ENCODE measurements around the gene MYLIP. TPM values are rescaled to one million over a fixed set of nuclear protein-coding genes. Genes with fewer than 3 reads are reported as not detected.
A peak's percentile ranks its signal among the peaks of the same experiment; 100 is the strongest.

Gene MYLIP
- polyA plus RNA-seq (2013, experiment 1 of 2), result 12.9 TPM
- 15.0 TPM for polyA plus RNA-seq (2013, experiment 2 of 2)

- under 1% methylated on average over 95 of the region's 95 CpGs for WGBS
- peak within 1 kb of the TSS; percentile 48 for H3K27ac ChIP-seq (ENCODE audit: low read depth, low read length)
- H3K9me3 ChIP-seq (ENCODE audit: insufficient read depth, low read depth, low read length), result no peaks in the 10 kb centered on the region
- H3K27me3 ChIP-seq (ENCODE audit: insufficient read depth, low read length), result peaks cover 6% of the 10 kb centered on the region; the same call in 1 of the 2 replicates
- peaks cover 29% of the 10 kb centered on the region for H3K36me3 ChIP-seq (ENCODE audit: insufficient read depth, low read length)
- peak within 1 kb of the TSS; percentile 85 for H3K9ac ChIP-seq (ENCODE audit: low read depth, low read length)
- peak within 1 kb of the TSS; percentile 93 for H3K4me3 ChIP-seq (ENCODE audit: low read length)
- H3K4me1 ChIP-seq (ENCODE audit: insufficient read depth, low read length), result peaks cover 18% of the 10 kb centered on the region
Measured at GRCh38 chr6:16128759-16129622, at the start of gene MYLIP. TSS of gene MYLIP (plus strand) at chr6:16129086. CDS start at chr6:16129323, 237 bp downstream.

GRCh38 chr6:16079354-16079753 lies 49.5 kb upstream of the MYLIP start:
- H3K36me3 ChIP-seq (ENCODE audit: insufficient read depth, low read length), result no peaks in the 10 kb centered on the region
- no peak overlapping the region for H3K4me3 ChIP-seq (ENCODE audit: low read length)
- no peaks in the 10 kb centered on the region for H3K9me3 ChIP-seq (ENCODE audit: insufficient read depth, low read depth, low read length)
- 0% methylated on average over 1 of the region's 1 CpG for WGBS
- no peaks in the 10 kb centered on the region for H3K27me3 ChIP-seq (ENCODE audit: insufficient read depth, low read length)
- H3K9ac ChIP-seq (ENCODE audit: low read depth, low read length), result no peak overlapping the region
- H3K4me1 ChIP-seq (ENCODE audit: insufficient read depth, low read length), result no peaks in the 10 kb centered on the region
- no peak overlapping the region for H3K27ac ChIP-seq (ENCODE audit: low read depth, low read length)

GRCh38 chr6:16080204-16080603 lies 48.7 kb upstream of the MYLIP start:
- 100% methylated on average over 1 of the region's 1 CpG for WGBS

GRCh38 chr6:16081326-16081725 lies 47.6 kb upstream of the MYLIP start:
- H3K27me3 ChIP-seq (ENCODE audit: insufficient read depth, low read length), result no peaks in the 10 kb centered on the region
- no peak overlapping the region for H3K9ac ChIP-seq (ENCODE audit: low read depth, low read length)
- WGBS, result 95% methylated on average over 4 of the region's 4 CpGs
- H3K4me3 ChIP-seq (ENCODE audit: low read length), result no peak overlapping the region
- no peak overlapping the region for H3K27ac ChIP-seq (ENCODE audit: low read depth, low read length)
- H3K9me3 ChIP-seq (ENCODE audit: insufficient read depth, low read depth, low read length), result no peaks in the 10 kb centered on the region
- H3K36me3 ChIP-seq (ENCODE audit: insufficient read depth, low read length), result no peaks in the 10 kb centered on the region
- H3K4me1 ChIP-seq (ENCODE audit: insufficient read depth, low read length), result no peaks in the 10 kb centered on the region

More at GRCh38 chr6:16080204-16080603, 48.7 kb upstream of the MYLIP start:
- Histone ChIP-seq H3K9me3 (ENCODE audit: insufficient read depth, low read depth, low read length) (no peaks in the 10 kb centered on the region), H3K9ac (ENCODE audit: low read depth, low read length) (no peak overlapping the region), H3K27me3 (ENCODE audit: insufficient read depth, low read length) (no peaks in the 10 kb centered on the region), H3K4me3 (ENCODE audit: low read length) (no peak overlapping the region), H3K4me1 (ENCODE audit: insufficient read depth, low read length) (no peaks in the 10 kb centered on the region), H3K27ac (ENCODE audit: low read depth, low read length) (no peak overlapping the region), H3K36me3 (ENCODE audit: insufficient read depth, low read length) (no peaks in the 10 kb centered on the region)

- Histone ChIP-seq H3K36me3 (ENCODE audit: insufficient read depth, low read length) (no peaks in the 10 kb centered on the region), H3K27me3 (ENCODE audit: insufficient read depth, low read length) (no peaks in the 10 kb centered on the region), H3K4me3 (ENCODE audit: low read length) (no peak overlapping the region), H3K4me1 (ENCODE audit: insufficient read depth, low read length) (no peaks in the 10 kb centered on the region), H3K27ac (ENCODE audit: low read depth, low read length) (no peak overlapping the region), H3K9ac (ENCODE audit: low read depth, low read length) (no peak overlapping the region), H3K9me3 (ENCODE audit: insufficient read depth, low read depth, low read length) (no peaks in the 10 kb centered on the region)
- 88% methylated on average over 1 of the region's 1 CpG for WGBS
Measured at GRCh38 chr6:16082361-16082760, 46.5 kb upstream of the MYLIP start.

- no peak overlapping the region for H3K4me3 ChIP-seq (ENCODE audit: low read length)
- 69% methylated on average over 4 of the region's 4 CpGs for WGBS
- no peak overlapping the region for H3K9ac ChIP-seq (ENCODE audit: low read depth, low read length)
- H3K9me3 ChIP-seq (ENCODE audit: insufficient read depth, low read depth, low read length), result no peaks in the 10 kb centered on the region
- no peaks in the 10 kb centered on the region for H3K27me3 ChIP-seq (ENCODE audit: insufficient read depth, low read length)
- no peak overlapping the region for H3K27ac ChIP-seq (ENCODE audit: low read depth, low read length)
- H3K36me3 ChIP-seq (ENCODE audit: insufficient read depth, low read length), result no peaks in the 10 kb centered on the region
- H3K4me1 ChIP-seq (ENCODE audit: insufficient read depth, low read length), result no peaks in the 10 kb centered on the region
Measured at GRCh38 chr6:16086965-16087364, 41.9 kb upstream of the MYLIP start.

- 95% methylated on average over 3 of the region's 3 CpGs for WGBS
Measured at GRCh38 chr6:16087386-16087785, 41.5 kb upstream of the MYLIP start.

GRCh38 chr6:16088409-16088808 lies 40.5 kb upstream of the MYLIP start:
- no peak overlapping the region for H3K27ac ChIP-seq (ENCODE audit: low read depth, low read length)
- no peaks in the 10 kb centered on the region for H3K27me3 ChIP-seq (ENCODE audit: insufficient read depth, low read length)
- H3K4me1 ChIP-seq (ENCODE audit: insufficient read depth, low read length), result no peaks in the 10 kb centered on the region
- H3K36me3 ChIP-seq (ENCODE audit: insufficient read depth, low read length), result no peaks in the 10 kb centered on the region
- WGBS, result 96% methylated on average over 3 of the region's 3 CpGs
- no peak overlapping the region for H3K4me3 ChIP-seq (ENCODE audit: low read length)
- H3K9me3 ChIP-seq (ENCODE audit: insufficient read depth, low read depth, low read length), result no peaks in the 10 kb centered on the region
- no peak overlapping the region for H3K9ac ChIP-seq (ENCODE audit: low read depth, low read length)

More at GRCh38 chr6:16087386-16087785, 41.5 kb upstream of the MYLIP start:
- H3K27me3 ChIP-seq (ENCODE audit: insufficient read depth, low read length), result no peaks in the 10 kb centered on the region
- H3K27ac ChIP-seq (ENCODE audit: low read depth, low read length), result no peak overlapping the region
- H3K36me3 ChIP-seq (ENCODE audit: insufficient read depth, low read length), result no peaks in the 10 kb centered on the region
- H3K9ac ChIP-seq (ENCODE audit: low read depth, low read length), result no peak overlapping the region
- no peaks in the 10 kb centered on the region for H3K4me1 ChIP-seq (ENCODE audit: insufficient read depth, low read length)
- no peak overlapping the region for H3K4me3 ChIP-seq (ENCODE audit: low read length)
- H3K9me3 ChIP-seq (ENCODE audit: insufficient read depth, low read depth, low read length), result no peaks in the 10 kb centered on the region

- H3K27me3 ChIP-seq (ENCODE audit: insufficient read depth, low read length), result no peaks in the 10 kb centered on the region
- 73% methylated on average over 5 of the region's 6 CpGs for WGBS
- no peak overlapping the region for H3K27ac ChIP-seq (ENCODE audit: low read depth, low read length)
- H3K4me3 ChIP-seq (ENCODE audit: low read length), result no peak overlapping the region
- H3K9me3 ChIP-seq (ENCODE audit: insufficient read depth, low read depth, low read length), result no peaks in the 10 kb centered on the region
- H3K4me1 ChIP-seq (ENCODE audit: insufficient read depth, low read length), result no peaks in the 10 kb centered on the region
- H3K9ac ChIP-seq (ENCODE audit: low read depth, low read length), result no peak overlapping the region
- no peaks in the 10 kb centered on the region for H3K36me3 ChIP-seq (ENCODE audit: insufficient read depth, low read length)
Measured at GRCh38 chr6:16089232-16090062, 39.4 kb upstream of the MYLIP start.

GRCh38 chr6:16090452-16090851 lies 38.4 kb upstream of the MYLIP start:
- no peaks in the 10 kb centered on the region for H3K27me3 ChIP-seq (ENCODE audit: insufficient read depth, low read length)
- no peaks in the 10 kb centered on the region for H3K9me3 ChIP-seq (ENCODE audit: insufficient read depth, low read depth, low read length)
- no peak overlapping the region for H3K9ac ChIP-seq (ENCODE audit: low read depth, low read length)
- no peak overlapping the region for H3K4me3 ChIP-seq (ENCODE audit: low read length)
- H3K27ac ChIP-seq (ENCODE audit: low read depth, low read length), result no peak overlapping the region
- no peaks in the 10 kb centered on the region for H3K36me3 ChIP-seq (ENCODE audit: insufficient read depth, low read length)
- no peaks in the 10 kb centered on the region for H3K4me1 ChIP-seq (ENCODE audit: insufficient read depth, low read length)
- 96% methylated on average over 1 of the region's 1 CpG for WGBS

- H3K36me3 ChIP-seq (ENCODE audit: insufficient read depth, low read length), result no peaks in the 10 kb centered on the region
- no peak overlapping the region for H3K27ac ChIP-seq (ENCODE audit: low read depth, low read length)
- no peak overlapping the region for H3K9ac ChIP-seq (ENCODE audit: low read depth, low read length)
- no peaks in the 10 kb centered on the region for H3K4me1 ChIP-seq (ENCODE audit: insufficient read depth, low read length)
- no peaks in the 10 kb centered on the region for H3K9me3 ChIP-seq (ENCODE audit: insufficient read depth, low read depth, low read length)
- no peak overlapping the region for H3K4me3 ChIP-seq (ENCODE audit: low read length)
- 100% methylated on average over 1 of the region's 1 CpG for WGBS
- H3K27me3 ChIP-seq (ENCODE audit: insufficient read depth, low read length), result no peaks in the 10 kb centered on the region
Measured at GRCh38 chr6:16090920-16091319, 38.0 kb upstream of the MYLIP start.
